Right atrium auricular region (tissue), 2 donors: ENCODE results near the gene SLC35F4. TPM values are rescaled to one million over a fixed set of nuclear protein-coding genes. Genes with fewer than 3 reads are reported as not detected.
A peak's percentile ranks its signal among the peaks of the same experiment; 100 is the strongest.

Experiments
- DNase-seq: peaks from one replicate; pipeline ENCODE4 v3.0.0-alpha.2; 2019; ENCODE audit warnings: low spot score
- H3K27ac ChIP-seq, 2 donors: fragments of 200-600 bp; sonication (generic); 1 replicate in 1 of 2; 2 replicates in 1 of 2; pipeline ENCODE4 v1.5.1; 2016 to 2019
- H3K27me3 ChIP-seq, 2 donors: fragments of 200-600 bp; sonication (generic); one replicate each; pipeline versions ENCODE4 v1.5.1 to v1.6.0; 2017 to 2019
- H3K36me3 ChIP-seq: fragments of 200-600 bp; sonication (generic); one replicate; pipeline ENCODE4 v1.5.1; 2016
- H3K4me1 ChIP-seq, 2 donors: fragments of 200-600 bp; sonication (generic); one replicate each; pipeline versions ENCODE4 v1.5.1 to v1.6.0; 2017 to 2019
- H3K4me3 ChIP-seq, 2 donors: fragments of 200-600 bp; sonication (generic); 1 replicate in 1 of 2; 2 replicates in 1 of 2; pipeline ENCODE4 v1.5.1; 2017 to 2019; ENCODE audit warnings: mild to moderate bottlenecking in 1 of 2, moderate library complexity in 1 of 2
- H3K9me3 ChIP-seq, 2 donors: fragments of 200-600 bp; sonication (generic); one replicate each; pipeline ENCODE4 v1.5.1; 2019
- CTCF ChIP-seq, 2 donors: fragments of 200-600 bp; sonication (generic); IDR thresholded peaks; one replicate each; pipeline ENCODE4 v1.5.1; 2019; ENCODE audit warnings: antibody characterized with exemption in 2 of 2
- total RNA-seq, 2 donors: library from RNA; depleted of rRNA; stranded (reverse); fragments of >200 nt; gene quantifications; one replicate each; pipeline ENCODE4 v1.1.0, GENCODE V29; 2016

The SLC35F4 gene
- total RNA-seq, 2 donors from 2014 or later, result not detected

- Histone ChIP-seq H3K9me3 (no peaks in the 10 kb centered on the region), H3K27me3 (no peaks in the 10 kb centered on the region), H3K27ac (no peak overlapping the region), H3K4me1 (no peaks in the 10 kb centered on the region), H3K36me3 (no peaks in the 10 kb centered on the region), H3K4me3 (no peak overlapping the region)
- DNase-seq, result no peak
- peak; percentile 44 to 78 for TF ChIP-seq CTCF (IDR thresholded peaks at IDR 0.05)
Observed at GRCh38 chr14:57871459-57872080, 5.7 kb upstream of the SLC35F4 start.

- no peaks in the 10 kb centered on the region for H3K9me3 ChIP-seq
- H3K27me3 ChIP-seq, result peaks cover 0 to 2% of the 10 kb centered on the region in 2 donors
- H3K27ac ChIP-seq, result no peak overlapping the region
- H3K4me3 ChIP-seq, result no peak overlapping the region
- no peaks in the 10 kb centered on the region for H3K36me3 ChIP-seq
- no peak for TF ChIP-seq CTCF (IDR thresholded peaks at IDR 0.05)
- H3K4me1 ChIP-seq, result peaks cover 0 to 4% of the 10 kb centered on the region in 2 donors
- DNase-seq, result no peak
Observed at GRCh38 chr14:57870686-57871457, 5.0 kb upstream of the SLC35F4 start.

DNA sequence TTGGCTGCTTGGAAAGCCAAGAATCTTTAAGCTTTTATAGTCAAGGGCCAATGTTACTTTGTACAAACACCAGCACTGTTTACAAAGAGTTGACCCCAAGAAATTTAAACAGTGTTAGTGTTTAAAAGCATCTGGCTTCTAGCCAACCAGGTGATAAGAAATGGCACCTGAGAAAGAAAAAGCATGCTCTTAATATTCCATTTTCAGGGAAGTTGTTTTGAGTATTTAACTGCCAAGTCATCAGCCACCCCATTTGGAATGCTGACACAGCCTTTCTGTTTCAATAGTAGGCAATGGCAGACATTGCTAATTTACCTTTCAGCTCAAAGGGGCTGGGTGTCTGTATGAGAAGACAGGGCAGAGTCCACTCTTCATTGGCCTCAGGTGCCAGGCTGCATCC, 3.7 kb upstream of the SLC35F4 start:
- H3K4me1 ChIP-seq, result peaks cover 0 to 17% of the 10 kb centered on the region in 2 donors
- H3K9me3 ChIP-seq, result no peaks in the 10 kb centered on the region
- peaks cover 0 to 12% of the 10 kb centered on the region in 2 donors for H3K27me3 ChIP-seq
- no peak for TF ChIP-seq CTCF (IDR thresholded peaks at IDR 0.05)
- no peaks in the 10 kb centered on the region for H3K36me3 ChIP-seq
- no peak for DNase-seq
- H3K4me3 ChIP-seq, result no peak overlapping the region
- H3K27ac ChIP-seq, result no peak overlapping the region

DNA sequence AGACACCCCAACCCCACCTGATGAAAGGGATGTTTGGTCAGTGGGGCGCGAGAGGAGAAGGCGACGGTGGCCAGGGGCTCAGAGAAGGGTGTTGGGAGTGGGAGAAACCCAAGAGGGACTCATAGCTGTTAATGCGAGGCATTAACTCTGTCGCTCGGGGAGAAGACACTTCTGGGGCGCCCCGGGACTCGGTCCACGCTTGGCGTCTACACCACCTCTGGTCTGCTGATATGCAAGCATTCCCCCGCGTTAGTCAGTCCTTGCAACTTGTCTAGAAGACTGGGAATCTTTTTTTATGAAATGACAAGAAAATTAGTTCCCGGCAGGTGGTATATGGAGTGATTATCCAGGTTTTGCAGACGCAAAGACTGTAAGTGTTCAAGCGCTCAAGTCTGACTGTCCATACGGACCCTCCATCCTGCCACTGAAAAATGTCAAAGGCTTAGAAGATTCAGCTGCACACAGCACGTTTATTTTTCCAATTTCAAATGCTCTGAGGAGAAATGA, 360 bp upstream of the SLC35F4 start:
- H3K4me3 ChIP-seq, result peak overlapping the region; percentile 31 to 50
- peaks cover 0 to 12% of the 10 kb centered on the region in 2 donors for H3K27me3 ChIP-seq
- TF ChIP-seq CTCF (IDR thresholded peaks at IDR 0.05), result no peak

DNA sequence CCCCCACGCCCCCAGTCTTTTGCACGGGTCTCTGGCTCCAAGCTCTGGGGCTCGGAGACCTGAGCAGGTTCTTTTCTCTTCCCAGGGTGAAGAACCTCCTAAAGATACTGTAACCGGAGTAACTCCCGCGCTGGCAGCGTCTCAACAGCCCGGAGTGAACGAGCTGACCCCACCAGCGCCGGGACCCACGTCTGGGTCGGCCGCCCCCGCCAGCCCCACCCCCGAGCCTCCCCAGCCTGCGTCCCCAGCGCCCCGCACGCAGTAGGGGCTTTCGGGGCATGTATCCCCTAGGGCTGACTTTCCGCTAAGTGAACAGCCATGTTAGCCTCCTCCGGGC, 858 bp downstream of the SLC35F4 start:
- Histone ChIP-seq H3K27me3 (peaks cover 0 to 12% of the 10 kb centered on the region in 2 donors), H3K9me3 (no peaks in the 10 kb centered on the region), H3K4me1 (peaks cover 0 to 17% of the 10 kb centered on the region in 2 donors), H3K27ac (no peak overlapping the region), H3K36me3 (no peaks in the 10 kb centered on the region), H3K4me3 (peak overlapping the region in 1 of 2 donors; percentile 50)
- no peak for TF ChIP-seq CTCF (IDR thresholded peaks at IDR 0.05)
- no peak for DNase-seq

More for the DNA sequence above, 360 bp upstream of the SLC35F4 start:
- Histone ChIP-seq H3K27ac (no peak overlapping the region), H3K36me3 (no peaks in the 10 kb centered on the region), H3K4me1 (peaks cover 0 to 17% of the 10 kb centered on the region in 2 donors), H3K9me3 (no peaks in the 10 kb centered on the region)
- DNase-seq, result no peak
